Suprapubic skin (tissue), 4 donors: ENCODE data around the gene RHCG. TPM values are rescaled to one million over a fixed set of nuclear protein-coding genes. Genes with fewer than 3 reads are reported as not detected.

Source experiments
- DNase-seq, 2 donors: peaks; one replicate each; pipeline ENCODE4 v3.0.0-alpha.2; 2019; ENCODE audit warnings: low spot score in 2 of 2
- H3K27ac ChIP-seq: fragments of 200-600 bp; sonication (generic); one replicate; pipeline ENCODE4 v1.5.1; 2019
- H3K27me3 ChIP-seq: fragments of 200-600 bp; sonication (generic); one replicate; pipeline ENCODE4 v1.5.1; 2019
- H3K36me3 ChIP-seq: fragments of 200-600 bp; sonication (generic); one replicate; pipeline ENCODE4 v1.5.1; 2019
- H3K4me1 ChIP-seq: fragments of 200-600 bp; sonication (generic); one replicate; pipeline ENCODE4 v1.5.1; 2019
- H3K4me3 ChIP-seq: fragments of 200-600 bp; sonication (generic); one replicate; pipeline ENCODE4 v1.5.1; 2019; ENCODE audit warnings: mild to moderate bottlenecking
- H3K9me3 ChIP-seq: fragments of 200-600 bp; sonication (generic); one replicate; pipeline ENCODE4 v1.5.1; 2019
- EP300 ChIP-seq: sonication (generic); formaldehyde crosslinking; IDR thresholded peaks from one replicate; pipeline ENCODE4 v1.6.1; 2017; ENCODE audit warnings: antibody characterized with exemption
- POLR2A ChIP-seq, 2 donors: fragments of 450-650 bp; IDR thresholded peaks; one replicate each; pipeline ENCODE4 v1.6.1; 2017; ENCODE audit warnings: antibody characterized with exemption in 2 of 2, mild to moderate bottlenecking in 2 of 2, moderate library complexity in 2 of 2
- POLR2AphosphoS5 ChIP-seq, 3 donors: sonication (generic); formaldehyde crosslinking; IDR thresholded peaks; one replicate each; pipeline ENCODE4 v1.6.1; 2017; ENCODE audit warnings: antibody characterized with exemption in 3 of 3
- WGBS: methylation state at CpG from one replicate; pipeline ENCODE4 v1.1.5; 2018; 5-methylcytosine and 5-hydroxymethylcytosine counted together
- total RNA-seq, 4 donors: library from RNA; depleted of rRNA; stranded (reverse); fragments of >200 nt; gene quantifications; one replicate each; pipeline ENCODE4 v1.1.0, GENCODE V29; 2016
- TF ChIP-seq, protein P1 (sequence below), 2 donors: fragments of 200-600 bp in 1 of 2; fragments of 450-650 bp in 1 of 2; sonication (generic) in 1 of 2; IDR thresholded peaks; one replicate each; pipeline ENCODE4 v1.5.1; 2016 to 2019; ENCODE audit warnings: antibody characterized with exemption in 2 of 2, mild to moderate bottlenecking in 1 of 2, moderate library complexity in 1 of 2

RHCG gene
- total RNA-seq, 4 donors from 2014 or later: 18.6 to 24.2 (median 20.8) TPM

DNA sequence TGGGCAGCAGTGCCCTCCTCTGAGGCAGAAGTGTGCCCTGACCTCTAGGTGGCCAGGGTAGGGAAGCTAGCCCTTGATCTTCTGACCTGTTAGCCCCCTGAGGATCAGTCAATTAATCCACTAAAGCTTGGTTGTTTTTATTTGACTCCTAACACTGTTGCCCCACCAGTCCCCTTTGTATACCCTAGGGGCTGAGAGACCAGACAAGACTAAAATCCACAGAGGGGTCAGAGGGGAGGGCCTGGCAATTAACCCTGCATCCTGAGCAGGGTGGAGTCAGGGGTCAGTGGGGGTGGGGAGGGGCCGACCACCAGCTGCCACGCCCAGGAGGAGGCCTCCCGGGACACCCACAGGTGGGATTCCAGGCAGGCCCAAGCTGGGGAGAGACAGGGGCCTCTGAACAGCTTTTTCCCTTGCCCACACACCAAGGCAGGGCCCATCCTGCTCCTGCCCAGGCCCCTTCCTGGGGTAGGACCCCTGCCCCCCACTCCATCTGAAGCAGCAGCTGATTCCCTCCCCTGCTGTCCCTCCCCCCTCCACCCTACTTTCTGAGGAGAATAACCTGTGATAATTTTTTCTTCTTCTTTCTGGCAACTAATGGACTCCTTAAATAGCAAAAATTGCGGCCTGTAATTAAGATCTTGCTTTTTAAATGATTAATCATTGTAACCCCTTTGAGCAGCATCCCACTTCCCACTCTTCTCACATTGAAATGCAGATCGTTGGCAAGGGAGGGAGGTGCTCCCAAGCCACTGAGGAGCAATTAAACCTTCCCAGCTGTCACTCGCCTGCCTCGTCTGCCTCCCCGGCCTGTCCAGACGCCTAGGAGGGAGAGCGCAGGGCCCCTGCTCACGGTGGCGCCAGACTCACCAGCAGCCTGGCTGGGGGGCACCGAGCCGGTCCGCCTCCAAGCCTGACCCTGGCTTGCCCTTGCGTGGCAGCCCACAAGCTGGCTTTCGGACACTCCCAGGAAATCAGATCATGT, 51.9 kb downstream of the RHCG start:
- Histone ChIP-seq H3K4me1 (no peaks in the 10 kb centered on the region), H3K27me3 (peaks cover 67% of the 10 kb centered on the region), H3K9me3 (no peaks in the 10 kb centered on the region), H3K27ac (no peak overlapping the region), H3K4me3 (no peak overlapping the region), H3K36me3 (no peaks in the 10 kb centered on the region)
- TF ChIP-seq, protein P1, sequence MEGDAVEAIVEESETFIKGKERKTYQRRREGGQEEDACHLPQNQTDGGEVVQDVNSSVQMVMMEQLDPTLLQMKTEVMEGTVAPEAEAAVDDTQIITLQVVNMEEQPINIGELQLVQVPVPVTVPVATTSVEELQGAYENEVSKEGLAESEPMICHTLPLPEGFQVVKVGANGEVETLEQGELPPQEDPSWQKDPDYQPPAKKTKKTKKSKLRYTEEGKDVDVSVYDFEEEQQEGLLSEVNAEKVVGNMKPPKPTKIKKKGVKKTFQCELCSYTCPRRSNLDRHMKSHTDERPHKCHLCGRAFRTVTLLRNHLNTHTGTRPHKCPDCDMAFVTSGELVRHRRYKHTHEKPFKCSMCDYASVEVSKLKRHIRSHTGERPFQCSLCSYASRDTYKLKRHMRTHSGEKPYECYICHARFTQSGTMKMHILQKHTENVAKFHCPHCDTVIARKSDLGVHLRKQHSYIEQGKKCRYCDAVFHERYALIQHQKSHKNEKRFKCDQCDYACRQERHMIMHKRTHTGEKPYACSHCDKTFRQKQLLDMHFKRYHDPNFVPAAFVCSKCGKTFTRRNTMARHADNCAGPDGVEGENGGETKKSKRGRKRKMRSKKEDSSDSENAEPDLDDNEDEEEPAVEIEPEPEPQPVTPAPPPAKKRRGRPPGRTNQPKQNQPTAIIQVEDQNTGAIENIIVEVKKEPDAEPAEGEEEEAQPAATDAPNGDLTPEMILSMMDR (IDR thresholded peaks at IDR 0.05): no peak
- TF ChIP-seq EP300: no peak
- TF ChIP-seq POLR2A (IDR thresholded peaks at IDR 0.05): no peak
- TF ChIP-seq POLR2AphosphoS5 (IDR thresholded peaks at IDR 0.05): no peak
- 49% methylated on average over 12 of the region's 17 CpGs for WGBS
- no peak for DNase-seq

DNA sequence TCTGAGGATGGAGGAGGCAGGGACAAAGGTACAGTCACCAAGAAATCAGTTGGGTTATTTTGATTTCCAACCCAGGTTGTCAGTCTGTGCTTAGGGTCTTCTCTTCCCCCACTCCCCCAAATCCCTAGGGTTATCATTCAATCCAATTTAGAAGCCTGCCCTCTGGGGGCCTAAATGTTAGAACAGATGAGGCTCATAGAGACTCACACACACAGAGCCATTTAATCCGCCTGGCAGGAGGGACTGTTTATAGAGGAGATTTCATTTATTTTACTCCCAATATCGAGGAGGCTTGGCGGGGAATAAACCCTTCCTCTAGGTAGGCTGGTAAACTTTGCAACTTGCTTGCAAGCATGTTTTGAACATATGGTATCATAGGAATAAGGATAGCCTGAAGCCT, 52.8 kb downstream of the RHCG start:
- DNase-seq: no peak
- Histone ChIP-seq H3K27ac (no peak overlapping the region), H3K4me3 (no peak overlapping the region), H3K4me1 (no peaks in the 10 kb centered on the region), H3K27me3 (peaks cover 67% of the 10 kb centered on the region), H3K9me3 (no peaks in the 10 kb centered on the region), H3K36me3 (no peaks in the 10 kb centered on the region)
- WGBS: 49% methylated on average over 3 of the region's 3 CpGs
- TF ChIP-seq POLR2A (IDR thresholded peaks at IDR 0.05) (no peak), POLR2AphosphoS5 (IDR thresholded peaks at IDR 0.05) (no peak), EP300 (no peak)
- TF ChIP-seq, protein P1 (IDR thresholded peaks at IDR 0.05): no peak

DNA sequence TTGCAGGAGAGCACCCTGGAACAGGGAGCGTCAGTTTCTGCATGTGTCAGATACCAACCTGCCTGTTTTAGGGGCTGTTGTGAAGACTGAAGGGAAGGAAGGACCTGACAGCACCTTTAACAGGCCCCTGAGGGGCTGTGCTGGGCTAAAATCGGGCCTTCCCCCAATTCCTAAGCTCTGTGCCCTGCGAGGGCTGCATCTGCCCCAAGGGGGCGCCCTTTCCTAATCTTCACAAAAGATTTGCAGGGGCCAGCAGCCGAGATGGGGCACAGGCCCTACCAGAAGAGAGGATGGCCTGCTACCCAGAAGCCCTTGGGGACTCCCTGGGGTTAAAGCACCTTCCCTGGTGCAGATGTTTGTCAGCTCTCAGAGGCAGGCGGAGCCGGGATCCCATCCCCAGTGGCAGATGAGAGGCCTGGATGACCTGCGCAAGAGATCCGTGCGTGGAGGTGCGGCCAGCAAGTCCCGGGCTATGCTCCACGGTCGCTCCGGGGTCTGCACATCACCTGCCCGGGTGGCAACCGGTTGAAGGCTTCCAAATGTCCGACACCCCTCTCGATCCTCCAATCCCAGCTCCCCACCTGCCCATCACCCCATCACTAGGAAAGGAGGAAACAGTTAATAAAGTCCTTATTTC, 53.6 kb downstream of the RHCG start:
- Histone ChIP-seq H3K27ac (no peak overlapping the region), H3K4me1 (no peaks in the 10 kb centered on the region), H3K36me3 (no peaks in the 10 kb centered on the region), H3K4me3 (no peak overlapping the region), H3K27me3 (peaks cover 66% of the 10 kb centered on the region), H3K9me3 (no peaks in the 10 kb centered on the region)
- 57% methylated on average over 15 of the region's 19 CpGs for WGBS
- TF ChIP-seq, protein P1 (IDR thresholded peaks at IDR 0.05): peak in 1 of 2 donors; percentile 59
- TF ChIP-seq EP300: no peak
- no peak for DNase-seq

DNA sequence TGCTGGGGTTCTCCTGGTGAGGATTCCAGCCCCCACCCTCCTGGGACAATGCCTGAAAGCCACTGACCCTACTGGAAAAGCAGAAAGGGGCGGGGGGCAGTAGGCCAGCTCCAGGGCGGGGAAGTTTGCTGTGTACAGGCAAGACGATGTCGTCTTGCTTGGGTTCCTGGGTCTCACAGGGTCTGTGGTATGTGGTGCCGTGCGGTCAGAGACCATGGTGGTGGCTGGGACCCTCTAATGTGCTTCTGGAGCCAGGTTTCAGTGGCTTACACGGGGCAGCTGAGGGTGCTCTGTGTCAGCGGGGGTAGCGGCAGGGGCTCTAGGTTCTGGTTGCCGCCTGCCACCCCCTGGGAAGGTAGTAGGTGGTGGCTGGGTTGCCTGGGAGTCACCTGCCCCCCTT, 54.2 kb downstream of the RHCG start:
- H3K27me3 ChIP-seq: peaks cover 66% of the 10 kb centered on the region
- H3K9me3 ChIP-seq: no peaks in the 10 kb centered on the region
- no peaks in the 10 kb centered on the region for H3K36me3 ChIP-seq
- no peak for DNase-seq
- 88% methylated on average over 5 of the region's 10 CpGs for WGBS
- no peak overlapping the region for H3K4me3 ChIP-seq
- TF ChIP-seq POLR2AphosphoS5 (IDR thresholded peaks at IDR 0.05) (no peak), EP300 (no peak), POLR2A (IDR thresholded peaks at IDR 0.05) (no peak)
- TF ChIP-seq, protein P1 (IDR thresholded peaks at IDR 0.05): no peak
- no peak overlapping the region for H3K27ac ChIP-seq
- no peaks in the 10 kb centered on the region for H3K4me1 ChIP-seq

DNA sequence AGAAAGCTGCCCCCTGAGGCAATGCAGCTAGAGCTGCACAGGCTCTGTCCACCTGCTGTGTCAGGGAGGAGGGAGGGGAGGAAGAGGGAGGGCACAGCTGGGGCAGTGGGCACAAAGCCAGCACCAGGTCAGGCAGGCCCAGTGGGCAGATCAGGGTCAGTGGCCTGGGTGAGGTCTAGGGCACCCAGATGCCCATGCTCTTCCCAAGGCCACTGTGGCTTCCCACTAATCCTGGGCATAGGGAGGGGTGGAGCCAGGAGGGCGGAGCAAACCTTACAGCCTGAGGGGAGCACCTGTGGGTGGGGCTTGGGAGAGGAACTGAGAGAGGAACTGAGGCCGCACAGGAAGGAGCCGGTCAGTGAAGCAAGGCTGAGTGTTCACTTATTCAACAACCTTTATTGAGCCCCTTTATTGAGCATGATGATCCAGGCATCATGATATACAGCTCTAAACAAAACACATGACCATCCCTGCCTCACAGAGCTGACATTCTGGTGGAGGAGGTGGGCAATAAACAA, 55.0 kb downstream of the RHCG start:
- 60% methylated on average over 3 of the region's 3 CpGs for WGBS
- Histone ChIP-seq H3K4me3 (no peak overlapping the region), H3K27ac (no peak overlapping the region), H3K4me1 (no peaks in the 10 kb centered on the region), H3K27me3 (peaks cover 67% of the 10 kb centered on the region), H3K36me3 (no peaks in the 10 kb centered on the region), H3K9me3 (no peaks in the 10 kb centered on the region)
- TF ChIP-seq POLR2AphosphoS5 (IDR thresholded peaks at IDR 0.05): no peak
- TF ChIP-seq, protein P1 (IDR thresholded peaks at IDR 0.05): no peak
- no peak for TF ChIP-seq POLR2A (IDR thresholded peaks at IDR 0.05)
- no peak for TF ChIP-seq EP300
- no peak for DNase-seq
